NCI-H446 treated with DMSO at 0.1 percent for 48 hours (cell line): ENCODE data around the gene TULP1.
A peak's percentile ranks its signal among the peaks of the same experiment; 100 is the strongest.
"Not testable (repeated sequence)": the region's sequence is repeated elsewhere in the genome, so short reads cannot be mapped to it uniquely, and the experiment has no call there.

Experiments used
- DNase-seq: peaks from one replicate; lab custom pipeline; 2025; lab: John Stamatoyannopoulos, UW

Gene TULP1

DNA sequence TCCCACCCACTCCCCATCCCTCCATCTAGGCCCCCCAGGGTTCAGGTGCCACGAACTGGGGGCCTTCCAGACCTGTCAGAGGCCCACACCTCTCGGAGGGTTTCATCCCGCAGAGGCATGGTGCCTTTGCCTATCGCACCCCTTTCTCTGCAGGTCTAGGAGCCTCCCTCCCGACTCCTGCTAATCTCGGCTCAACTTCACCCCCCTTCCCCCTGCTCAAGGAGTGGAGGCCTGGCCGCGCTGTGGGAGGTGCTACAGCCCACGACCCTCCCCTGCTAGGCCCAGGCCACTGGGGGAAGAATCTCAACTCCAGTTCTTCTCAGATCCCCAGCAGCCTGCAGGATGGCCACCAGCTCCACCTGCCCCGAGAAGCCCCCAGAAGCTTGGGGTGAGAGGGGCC, at the start of gene TULP1:
Gene TULP1 (minus strand): TSS at position 157 of the 400 bp plus-strand sequence. CDS start 38 bp downstream, at position 119.
- DNase-seq: no peak

DNA sequence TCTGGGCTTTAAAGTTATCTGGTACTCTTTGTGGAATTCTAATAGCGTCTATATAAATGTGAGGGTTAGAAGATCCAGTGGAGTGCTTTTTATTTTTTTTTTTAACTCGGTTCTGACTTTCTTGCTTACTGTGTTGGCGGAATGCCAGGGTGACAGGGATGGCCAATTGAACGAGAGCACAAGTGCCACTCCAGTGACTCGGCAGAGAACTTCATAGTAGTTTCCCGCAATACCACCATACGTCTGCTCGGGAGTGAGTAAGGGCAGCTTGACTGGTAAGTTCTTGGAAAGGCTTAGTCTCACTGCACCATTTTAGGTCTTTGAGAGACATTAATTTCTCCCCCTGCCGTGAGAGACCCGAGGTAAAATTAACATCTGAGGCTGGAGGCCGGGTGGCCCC, 49.4 kb upstream of the TULP1 start:
- no peak for DNase-seq

DNA sequence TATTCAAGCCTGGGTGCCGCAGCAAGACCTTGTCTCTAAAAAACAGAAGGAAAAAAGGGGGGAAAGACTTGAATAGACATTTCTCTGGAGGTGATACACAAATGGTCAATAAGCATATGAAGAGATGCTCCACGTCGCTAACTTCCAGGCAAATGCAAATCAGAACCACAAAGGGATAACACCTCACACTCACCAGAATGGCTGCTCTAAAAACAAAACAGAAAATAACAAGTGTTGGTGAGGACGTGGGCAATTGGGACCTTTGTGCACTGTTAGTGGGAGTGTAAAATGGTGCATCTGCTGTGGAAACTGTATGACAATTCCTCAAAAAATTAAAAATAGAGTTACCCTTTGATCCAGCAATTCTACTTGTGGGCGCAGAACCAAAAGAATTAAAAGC, 48.4 kb upstream of the TULP1 start:
- no peak for DNase-seq

DNA sequence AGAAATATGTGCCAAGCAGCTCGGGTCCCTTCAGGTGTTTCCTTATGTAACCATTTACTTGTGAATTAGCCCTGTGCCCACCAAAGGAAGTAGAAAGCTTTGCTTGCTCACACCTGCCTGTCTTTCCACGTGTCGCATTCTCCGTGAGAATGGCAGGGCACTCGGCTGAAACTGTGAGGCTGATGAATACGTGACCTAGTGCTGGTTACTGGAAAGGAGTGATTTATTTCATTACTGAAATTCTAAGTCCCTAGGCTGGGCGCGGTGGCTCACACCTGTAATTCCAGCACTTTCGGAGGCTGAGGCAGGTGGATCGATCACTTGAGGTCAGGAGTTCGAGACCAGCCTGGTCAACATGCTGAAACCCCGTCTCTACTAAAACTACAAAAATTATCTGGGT, 45.9 kb upstream of the TULP1 start:
- no peak for DNase-seq

DNA sequence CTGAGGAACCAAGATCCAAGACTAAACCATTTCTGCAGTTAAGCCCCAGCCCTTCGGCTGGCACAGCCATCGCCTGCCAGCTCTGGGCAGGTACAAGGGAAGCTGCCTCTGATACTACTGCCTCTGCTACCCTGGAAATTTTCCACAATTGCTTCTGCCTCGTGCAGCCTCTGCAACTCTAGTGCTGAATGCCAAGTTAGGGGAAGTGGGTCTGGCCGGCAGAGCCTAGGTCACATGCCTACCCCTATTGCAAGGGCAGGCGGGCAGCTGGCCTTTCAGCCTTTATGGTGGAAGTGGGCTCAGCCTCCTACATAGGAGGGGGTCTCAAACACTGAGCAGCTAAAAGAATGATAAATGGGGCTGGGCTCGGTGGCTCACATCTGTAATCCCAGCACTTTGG, 44.5 kb upstream of the TULP1 start:
- no peak for DNase-seq

DNA sequence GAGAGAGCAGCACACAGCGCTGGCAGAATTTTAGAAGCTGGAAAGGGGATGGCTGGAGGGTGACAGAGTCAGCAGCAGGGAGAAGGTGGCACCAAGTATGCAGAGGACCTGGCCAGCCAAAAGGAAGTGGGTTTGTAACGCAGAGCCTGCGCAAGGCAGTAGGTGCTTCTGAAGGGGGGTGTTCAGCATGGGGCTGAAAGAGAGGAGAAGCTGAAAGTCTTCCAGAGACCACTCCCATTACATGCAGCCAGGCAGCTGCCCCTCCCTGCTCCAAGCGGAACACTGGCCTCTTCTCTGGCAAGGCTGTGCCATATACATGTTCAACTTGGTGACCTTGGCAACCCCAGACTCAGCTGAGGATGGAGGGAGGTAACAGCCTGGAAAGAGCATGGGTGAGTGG, 42.1 kb upstream of the TULP1 start:
- no peak for DNase-seq

DNA sequence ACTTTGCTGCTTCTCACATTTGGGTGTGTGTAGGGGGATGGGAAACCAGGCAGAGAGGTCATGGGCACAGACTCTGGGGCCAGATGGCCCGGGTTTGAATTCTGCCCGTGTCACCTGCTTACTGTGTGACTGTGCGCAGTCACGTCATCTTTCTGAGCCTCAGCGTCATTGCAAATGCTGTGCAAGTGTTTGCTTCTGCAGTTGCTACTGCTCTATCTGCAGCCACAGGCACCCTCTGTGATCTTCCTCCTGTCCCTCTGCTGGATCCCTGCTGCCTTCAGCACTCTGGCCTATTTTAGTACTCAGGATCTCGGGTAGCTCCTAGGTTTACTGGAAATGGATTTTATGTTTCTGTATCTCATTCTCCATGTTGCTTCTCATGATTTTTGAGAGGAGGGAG, 40.6 kb upstream of the TULP1 start:
- DNase-seq: no peak

DNA sequence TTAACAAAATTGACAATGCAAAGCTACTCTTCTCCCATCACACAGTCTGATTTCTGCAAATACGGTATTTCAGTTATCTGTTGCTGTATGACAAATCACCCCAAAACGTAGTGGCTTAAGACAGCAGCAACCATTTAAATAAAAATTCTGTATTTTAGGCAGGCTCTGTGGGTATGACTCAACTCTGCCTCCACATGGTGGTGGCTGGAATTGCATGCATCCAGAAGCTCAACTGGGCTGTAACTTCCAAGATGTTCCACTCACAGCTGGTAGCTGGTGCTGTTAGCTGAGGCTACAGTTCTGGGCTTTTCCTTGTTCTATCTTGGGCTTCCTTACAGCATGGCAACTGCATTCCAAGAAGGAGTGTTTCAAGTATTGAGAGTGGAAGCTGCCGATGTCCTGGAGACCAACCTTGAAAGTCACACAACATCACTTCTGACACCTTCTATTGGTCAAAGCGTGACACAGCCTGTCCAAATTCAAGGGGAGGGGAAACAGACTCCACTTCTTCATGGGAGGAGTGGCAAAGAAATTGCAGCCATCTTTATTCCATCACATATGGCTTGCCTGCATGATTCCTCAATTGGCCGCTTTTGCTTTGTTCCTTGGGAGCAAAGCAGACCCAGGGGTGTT, 39.7 kb upstream of the TULP1 start:
- DNase-seq: no peak

DNA sequence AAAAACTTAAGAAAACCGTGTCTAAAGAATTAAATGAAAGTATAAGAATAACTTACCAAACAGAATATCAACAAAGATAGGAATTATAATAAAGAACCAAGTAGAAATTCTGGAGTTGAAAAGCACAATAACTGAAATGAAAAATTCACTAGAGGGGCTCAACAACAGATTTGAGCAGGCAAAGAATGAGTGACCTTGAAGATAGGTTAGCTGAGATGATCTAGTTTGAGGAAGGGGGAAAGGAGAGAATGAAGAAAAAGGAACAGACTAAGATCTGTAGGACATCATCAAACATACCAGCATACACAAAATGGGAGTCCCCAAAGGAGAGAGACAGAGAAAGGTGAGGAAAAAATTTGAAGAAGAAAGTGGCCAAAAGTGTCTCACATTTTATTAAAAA, 37.7 kb upstream of the TULP1 start:
- DNase-seq: no peak

DNA sequence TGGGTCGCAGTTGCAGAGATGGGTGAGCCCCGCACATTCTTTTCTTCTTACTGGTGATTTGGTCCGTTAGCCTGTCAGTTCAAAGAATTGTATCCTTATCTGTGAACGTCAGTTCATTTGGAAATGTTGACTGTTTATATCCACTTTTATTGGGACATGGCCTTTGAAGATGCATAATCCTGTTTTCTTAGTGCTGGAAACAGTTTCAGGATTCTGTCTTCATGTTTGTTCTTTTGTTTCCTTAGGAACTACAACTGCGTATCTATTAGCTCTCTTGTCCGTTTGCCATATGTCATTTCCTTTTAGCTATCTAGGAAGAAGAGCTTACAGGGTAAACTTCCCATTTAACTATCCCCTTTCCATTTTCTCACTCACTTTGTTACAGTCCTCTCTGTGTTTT, 35.0 kb upstream of the TULP1 start:
- DNase-seq: no peak

DNA sequence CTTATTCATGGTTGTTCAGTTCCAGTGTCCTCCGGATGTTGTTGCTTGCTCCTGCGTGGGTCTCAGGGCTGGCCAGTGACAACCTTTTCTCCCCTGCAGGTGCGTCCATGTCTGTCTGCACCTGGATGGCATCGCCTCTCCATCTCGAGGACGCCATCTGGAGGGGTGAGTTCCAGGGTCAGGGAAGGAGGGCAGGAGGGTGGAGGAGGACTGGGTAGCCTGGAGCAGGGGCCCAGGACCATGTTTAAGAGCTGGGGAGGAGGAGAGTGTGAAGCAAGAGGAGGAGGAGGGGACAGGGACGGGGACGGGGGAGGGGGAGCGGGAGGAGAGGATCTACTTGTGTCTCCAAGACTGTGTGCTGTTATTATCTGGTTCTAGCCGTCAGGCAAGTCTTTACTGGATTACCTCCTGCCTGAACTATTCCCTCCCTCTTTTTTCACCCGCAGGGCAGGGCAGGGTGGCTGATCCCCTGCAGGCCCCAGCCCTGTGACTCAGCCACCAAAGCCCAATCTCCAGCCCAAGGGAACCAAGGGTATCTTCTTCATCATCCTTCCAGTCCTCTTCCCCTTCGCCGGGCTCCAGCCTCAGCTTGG, 32.2 kb upstream of the TULP1 start:
- no peak for DNase-seq

DNA sequence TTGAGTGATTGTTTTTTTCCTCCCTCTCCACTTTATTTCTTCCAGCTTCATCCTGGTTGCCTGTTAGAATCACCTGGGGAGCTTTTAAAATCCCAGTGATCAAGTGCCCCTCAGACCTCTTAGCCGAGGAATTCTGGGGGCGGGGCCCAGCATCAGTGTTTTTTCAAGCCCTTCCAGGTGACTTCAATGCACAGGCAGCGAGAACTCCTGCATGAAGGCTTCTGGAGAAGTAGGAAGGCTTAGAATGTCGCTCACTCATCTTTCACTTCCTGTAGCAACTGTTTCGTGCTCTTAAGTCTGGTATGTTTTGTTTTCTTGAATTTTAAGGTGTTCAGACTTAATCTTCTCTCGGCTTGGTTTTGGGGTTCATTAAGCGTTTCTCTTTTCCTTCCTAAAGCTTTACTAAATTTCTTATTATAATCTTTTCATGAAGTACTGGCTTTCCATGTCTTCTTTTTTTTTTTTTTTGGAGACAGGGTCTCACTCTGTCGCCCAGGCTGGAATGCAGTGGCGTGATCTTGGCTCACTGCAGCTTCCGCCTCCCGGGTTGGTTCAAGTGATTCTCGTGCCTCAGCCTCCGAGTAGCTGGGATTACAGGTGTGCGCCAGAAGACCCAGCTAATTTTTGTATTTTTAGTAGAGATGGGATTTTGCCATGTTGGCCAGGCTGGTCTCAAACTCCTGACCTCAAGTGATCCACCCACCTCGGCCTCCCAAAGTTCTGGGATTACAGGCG, 30.9 kb upstream of the TULP1 start:
- DNase-seq: no peak

DNA sequence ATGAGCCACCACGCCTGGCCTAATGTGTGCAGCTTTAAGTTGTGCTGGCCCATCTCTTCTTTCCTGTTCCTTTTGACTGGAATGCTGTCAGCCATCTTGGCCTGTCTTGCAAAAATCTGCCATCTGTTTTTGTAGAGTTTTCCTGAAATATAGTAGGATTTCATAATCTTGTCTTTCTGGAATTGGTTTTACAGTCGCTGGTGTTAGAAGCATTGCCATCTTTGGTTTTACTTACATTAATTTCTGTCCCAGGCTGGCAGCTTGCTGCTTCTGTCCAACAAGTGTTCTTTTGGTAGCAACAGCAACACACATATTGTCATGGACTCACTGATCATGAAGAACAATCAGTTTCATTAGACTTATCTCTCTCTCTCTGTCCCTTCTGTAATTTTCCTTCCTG, 29.1 kb upstream of the TULP1 start:
- no peak for DNase-seq

DNA sequence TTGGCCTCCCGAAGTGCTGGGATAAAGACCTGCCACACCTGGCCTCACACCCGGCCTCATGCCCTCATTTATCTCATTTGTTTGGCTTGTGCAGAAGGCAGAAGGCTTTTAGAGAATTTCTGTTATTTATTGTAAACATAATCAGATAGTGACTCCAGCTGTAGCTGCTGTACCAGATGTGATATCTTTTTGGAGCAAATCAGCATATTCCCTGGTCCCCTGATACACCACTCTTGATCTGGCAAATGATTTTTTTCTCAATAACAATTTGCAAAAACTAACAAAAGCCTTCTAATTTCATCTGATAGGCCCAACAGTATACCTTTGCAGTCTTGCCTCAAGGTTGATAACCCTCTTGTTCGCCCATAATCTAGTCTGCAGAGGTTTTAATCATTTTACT, 26.5 kb upstream of the TULP1 start:
- no peak for DNase-seq

DNA sequence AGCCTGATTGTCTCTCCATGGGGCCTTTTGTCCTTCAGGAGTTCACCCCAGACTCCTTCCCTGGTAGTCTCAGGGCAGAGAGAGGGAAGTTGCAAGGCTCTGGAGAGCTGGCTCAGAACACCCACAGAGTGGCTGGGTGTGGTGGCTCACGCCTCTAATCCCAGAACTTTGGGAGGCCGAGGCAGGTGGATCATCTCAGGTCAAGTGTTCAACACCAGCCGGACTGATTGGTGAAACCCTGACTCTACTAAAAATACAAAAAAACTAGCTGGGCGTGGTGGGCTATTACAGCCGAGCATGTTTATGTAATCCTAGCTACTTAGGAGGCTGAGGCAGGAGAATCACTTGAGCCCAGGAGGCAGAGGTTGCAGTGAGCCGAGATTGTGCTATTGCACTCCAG, 23.2 kb upstream of the TULP1 start:
- not testable (repeated sequence) for DNase-seq

DNA sequence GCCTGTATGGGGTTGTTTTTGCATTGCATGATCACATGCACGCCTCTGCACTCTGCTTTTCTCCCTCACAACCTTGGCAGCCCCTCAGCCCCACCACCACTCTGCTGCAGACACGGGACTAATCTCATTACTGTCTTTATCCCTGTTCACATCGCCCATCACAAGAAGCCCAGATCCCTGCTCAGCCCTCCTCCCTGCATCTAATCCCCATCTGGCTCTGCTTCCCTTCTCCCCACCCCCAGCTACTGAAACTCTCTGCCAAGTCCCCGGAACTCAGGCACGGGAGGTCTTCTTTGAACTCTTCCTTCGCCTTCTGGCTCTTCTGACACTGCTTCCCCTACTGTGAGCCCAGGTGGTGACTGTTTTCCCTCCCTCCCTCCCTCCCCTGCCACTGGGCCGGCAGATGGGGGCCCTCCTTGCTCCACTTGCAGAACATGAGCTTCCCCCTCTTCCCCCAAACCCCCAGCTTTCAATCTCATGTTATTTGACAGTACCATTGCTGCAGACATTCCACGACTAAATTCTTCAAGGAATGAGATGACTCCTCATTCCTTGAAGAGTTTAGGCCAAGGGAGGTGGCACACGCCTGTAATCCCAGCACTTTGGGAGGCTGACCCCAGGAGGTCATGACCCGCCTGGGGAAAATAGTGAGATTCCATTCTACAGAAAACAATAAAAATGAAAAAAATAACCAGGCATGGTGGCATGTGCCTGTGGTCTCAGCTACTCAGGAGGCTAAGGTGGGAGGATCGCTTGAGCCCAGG, 21.9 kb upstream of the TULP1 start:
- DNase-seq: peak; percentile 86

DNA sequence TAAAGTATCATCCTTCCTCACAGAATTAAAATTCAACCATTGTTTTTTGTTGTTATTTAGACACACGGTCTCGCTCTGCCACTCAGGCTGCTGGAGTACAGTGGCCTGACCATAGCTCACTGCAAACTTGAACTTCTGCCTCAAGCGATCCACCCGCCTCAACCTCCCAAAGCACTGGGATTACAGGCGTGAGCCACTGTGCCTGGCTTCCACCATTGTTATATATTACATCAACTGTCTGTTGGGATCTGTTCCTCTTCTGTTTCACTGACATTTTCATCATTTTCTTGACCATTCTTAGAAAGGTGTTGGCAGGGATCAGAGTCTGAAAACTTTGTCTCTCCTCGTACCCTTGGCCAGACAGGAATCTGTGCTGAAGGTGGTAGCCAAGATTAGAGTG, 21.3 kb upstream of the TULP1 start:
- no peak for DNase-seq

DNA sequence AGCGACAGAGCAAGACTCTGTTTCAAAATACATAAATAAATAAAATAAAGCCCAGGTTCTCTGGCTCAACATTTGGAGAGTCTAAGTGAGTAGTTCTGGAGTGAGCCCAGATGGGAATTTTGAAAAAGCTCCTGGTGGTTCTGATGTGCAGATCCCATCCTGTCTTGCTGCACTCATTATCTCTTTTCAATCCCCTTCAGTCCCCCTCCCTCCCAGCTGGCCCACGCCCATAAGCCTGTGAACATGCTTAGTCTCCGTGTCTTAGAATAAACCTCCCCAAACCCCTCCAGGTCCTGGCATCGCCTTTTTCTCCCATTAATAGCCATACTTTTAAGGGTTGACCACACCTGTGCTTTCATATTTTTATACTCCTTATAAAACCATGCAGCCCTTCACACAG, 19.4 kb upstream of the TULP1 start:
- no peak for DNase-seq

DNA sequence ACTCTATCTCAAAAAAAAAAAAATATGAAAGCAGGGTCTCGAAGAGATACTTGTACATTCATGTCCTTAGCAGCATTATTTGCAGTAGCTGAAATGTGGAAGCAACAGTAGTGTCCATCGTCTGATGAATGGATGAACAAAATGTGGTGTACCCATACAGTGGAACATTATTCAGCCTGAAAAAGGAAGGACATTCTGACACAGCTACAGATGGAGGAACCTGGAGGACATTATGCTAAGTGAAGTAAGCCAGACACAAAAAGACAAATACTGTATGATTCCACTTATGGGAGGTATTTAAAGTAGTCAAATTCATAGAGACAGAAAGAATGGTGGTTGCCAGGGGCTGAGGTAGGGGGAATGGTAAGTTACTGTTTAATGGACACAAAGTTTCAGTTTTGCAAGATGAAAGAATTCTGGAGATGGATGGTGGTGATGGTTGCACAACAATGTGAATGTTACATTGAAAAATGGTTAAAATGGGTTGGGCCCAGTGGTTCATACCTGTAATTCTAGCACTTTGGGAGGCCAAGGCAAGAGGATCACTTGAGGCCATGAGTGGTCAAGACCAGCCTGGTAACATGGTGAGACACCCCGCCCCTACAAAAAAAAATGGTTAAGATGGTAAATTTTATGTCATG, 11.8 kb upstream of the TULP1 start:
- no peak for DNase-seq

DNA sequence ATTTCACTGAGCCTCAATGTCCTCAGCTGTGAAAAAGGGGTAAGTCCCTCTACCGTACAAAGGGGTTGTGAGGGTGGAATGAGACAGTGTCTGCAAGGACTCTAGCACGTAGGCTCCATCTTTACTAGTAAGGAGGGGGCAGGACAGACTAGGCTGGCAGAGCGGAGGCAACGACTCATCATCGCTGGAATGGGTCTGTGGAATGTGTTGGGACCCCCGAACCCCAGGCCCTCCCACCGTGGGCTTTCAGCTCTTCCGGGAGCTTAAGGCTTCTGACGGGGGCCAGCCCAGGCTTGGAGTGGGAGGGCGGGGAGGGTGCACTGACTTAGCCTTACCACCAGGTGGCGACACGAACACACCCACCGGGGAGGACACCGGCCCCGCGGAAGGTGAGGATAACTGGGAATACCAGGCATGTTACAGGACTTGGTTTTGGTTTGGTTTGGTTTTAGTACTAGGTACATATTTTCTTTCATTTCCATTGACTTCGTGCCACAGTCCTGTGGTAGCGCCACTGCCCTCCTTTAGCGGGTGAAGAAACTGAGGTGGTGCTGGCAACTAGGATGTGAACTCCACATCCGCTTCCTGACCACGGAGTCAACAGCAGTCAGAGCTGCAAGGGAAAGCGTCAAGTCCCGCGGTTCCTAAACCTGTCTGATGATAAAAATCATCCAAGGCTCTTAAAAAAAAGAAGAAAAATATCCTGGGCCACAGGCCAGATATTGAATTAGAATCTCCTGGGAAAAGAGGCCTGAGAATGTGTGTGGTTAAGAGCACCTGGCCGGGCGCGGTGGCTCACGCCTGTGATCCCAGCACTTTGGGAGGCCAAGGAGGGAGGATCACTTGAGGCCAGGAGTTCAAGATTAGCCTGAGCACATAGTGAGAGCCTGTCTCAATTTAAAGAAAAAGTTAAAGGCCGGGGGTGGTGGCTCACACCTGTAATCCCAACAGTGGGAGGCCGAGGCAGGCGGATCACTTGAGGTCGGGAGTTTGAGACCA, 10.3 kb upstream of the TULP1 start:
- DNase-seq: peak; percentile 15

DNA sequence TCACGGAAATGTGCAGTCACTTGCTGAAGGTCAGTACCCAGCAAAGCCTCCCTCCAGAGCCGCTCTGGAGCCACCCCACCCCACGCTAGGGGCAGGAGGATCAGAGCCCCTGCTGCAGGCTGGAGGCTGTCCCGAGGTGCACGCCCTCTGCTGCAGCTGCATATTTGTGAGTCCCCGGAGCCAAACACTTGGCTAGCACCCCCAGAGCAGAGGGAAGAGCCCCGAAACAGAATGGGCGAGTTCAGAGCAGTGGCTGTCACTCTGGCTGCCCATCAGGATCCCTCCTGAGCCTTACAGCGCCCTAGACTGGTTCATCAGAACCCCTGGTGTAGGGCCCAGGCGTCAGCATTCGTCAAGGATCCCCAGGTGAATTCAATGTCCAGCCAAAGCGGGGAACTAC, 9.5 kb upstream of the TULP1 start:
- DNase-seq: no peak
